HG03342 (cell line): ENCODE results near the gene MICOS13.

Experiments
- ATAC-seq: cut with Tn5 transposase; IDR thresholded peaks from one replicate; pipeline ENCODE4 v1.9.1; 2021; ENCODE audit warnings: mild to moderate bottlenecking, moderate library complexity; ENCODE audit not compliant: unreplicated experiment

MICOS13 gene

DNA sequence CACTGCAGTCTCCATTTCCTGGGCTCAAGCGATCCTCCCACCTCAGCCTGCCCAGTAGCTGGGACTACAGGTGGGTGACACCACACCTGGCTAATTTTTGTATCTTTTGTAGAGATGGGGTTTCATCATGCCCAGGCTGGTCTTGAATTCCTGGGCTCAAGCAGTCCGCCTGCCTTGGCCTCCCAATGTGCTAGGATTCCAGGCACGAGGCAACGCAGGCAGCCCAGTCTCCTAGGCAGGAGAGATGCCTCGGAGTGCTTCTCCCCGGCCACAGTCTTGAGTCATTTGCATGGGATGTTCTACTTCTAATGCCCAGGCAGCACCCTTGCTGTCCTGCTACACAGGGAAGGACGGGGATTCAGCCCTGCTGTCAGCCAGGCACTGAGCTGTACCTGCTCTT lies 8.7 kb downstream of the MICOS13 start:
- no peak for ATAC-seq

- no peak for ATAC-seq
These were observed 11.1 kb downstream of the MICOS13 start for GRCh38 chr19:5669212-5669611.

GRCh38 chr19:5667751-5668271 lies 12.5 kb downstream of the MICOS13 start:
- no peak for ATAC-seq

- no peak for ATAC-seq
These were observed 13.2 kb downstream of the MICOS13 start for GRCh38 chr19:5666921-5667610.

DNA sequence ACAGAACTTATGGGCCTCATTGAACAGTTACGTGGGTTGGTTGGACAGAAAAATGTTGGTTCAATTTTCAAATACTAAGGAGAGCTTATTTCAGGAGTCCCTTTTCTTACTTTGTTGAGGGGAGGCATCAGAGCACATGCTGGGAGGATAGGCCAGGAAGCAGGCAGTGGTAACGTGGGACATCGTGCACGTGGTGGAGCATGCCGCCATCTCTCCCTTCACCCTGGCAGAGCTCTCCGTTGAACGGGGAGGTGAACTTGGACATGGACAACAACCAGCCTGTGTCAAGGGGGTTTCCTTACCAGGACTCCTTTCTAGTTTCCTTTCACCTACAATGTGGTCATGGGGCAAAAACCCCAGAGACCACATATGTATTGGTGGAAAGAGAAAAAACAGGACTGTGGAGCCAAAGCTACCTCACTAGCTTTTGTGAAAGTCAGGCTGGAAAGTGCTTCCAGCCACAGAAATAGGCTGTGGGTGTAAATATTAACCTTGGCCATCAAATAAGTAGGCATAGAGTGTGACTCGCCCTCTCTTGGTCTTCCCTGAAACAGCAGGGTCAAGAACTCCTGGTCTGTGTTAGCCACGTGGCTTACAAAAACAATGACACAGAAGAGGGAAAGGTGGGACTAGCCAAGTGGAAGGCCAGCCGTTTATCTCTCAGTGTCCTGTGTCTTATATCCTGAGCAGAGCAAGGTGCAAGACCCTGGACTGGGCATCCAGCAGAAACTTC lies 14.4 kb downstream of the MICOS13 start:
- ATAC-seq = no peak

DNA sequence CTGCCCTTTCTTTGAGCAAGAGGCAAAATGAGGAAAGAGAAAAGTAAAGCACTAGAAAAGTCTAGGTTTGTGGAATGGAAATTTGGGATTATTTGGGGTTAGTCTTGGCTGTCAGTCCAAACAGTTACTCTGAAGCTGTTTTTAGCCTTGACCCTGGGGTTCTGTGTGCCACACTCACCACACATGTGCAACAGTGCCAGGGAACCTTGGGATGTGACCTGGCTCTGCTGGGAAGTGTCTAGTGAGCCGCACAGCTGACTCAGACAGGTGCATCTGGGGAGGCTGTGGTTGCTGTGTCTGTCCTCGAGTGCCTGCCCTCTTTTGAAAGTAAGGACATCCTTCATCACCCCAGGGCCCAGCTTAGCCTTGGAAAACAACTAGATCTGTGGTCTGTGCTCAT lies 15.8 kb downstream of the MICOS13 start:
- ATAC-seq = no peak

DNA sequence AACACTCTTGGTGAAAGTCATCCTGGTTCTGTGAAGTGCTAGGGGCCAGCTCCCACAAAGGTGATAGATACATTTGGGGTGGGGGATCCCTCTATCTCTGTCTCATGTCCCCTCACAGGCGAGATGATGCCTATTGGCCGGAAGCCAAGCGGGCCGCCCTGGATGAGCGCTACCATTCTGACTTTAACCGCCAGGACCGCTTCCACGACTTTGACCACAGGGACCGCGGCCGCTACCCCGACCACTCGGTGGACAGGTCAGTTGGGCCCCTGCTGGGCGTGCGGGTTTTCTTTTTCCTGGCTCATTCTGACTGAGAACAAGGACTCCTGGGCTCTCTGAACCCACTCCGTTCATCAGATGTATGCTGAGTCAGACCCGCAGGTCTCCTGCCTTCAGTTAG lies 16.4 kb downstream of the MICOS13 start:
- no peak for ATAC-seq

GRCh38 chr19:5661483-5661882 lies 18.8 kb downstream of the MICOS13 start:
- no peak for ATAC-seq

DNA sequence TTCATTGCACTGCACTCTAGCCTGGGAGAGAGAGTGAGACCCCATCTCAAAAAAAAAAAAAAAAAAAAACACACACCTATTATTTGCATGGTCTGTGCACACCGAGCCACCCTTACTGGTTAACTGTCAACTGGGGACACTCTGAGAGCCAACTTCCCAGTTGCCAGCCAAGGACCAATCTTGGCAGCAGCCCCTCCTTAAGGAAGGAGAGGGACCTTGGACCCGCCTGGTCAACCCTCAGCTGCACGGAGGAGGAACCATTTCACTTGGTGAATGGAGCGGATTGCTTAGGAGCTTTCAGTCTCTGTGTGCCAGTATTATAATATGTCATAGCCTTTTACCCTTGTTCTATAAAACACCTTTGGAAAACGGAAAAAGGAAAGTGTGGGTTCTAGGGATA lies 24.9 kb downstream of the MICOS13 start:
- no peak for ATAC-seq

GRCh38 chr19:5654931-5655330 lies 25.4 kb downstream of the MICOS13 start:
- ATAC-seq = no peak

DNA sequence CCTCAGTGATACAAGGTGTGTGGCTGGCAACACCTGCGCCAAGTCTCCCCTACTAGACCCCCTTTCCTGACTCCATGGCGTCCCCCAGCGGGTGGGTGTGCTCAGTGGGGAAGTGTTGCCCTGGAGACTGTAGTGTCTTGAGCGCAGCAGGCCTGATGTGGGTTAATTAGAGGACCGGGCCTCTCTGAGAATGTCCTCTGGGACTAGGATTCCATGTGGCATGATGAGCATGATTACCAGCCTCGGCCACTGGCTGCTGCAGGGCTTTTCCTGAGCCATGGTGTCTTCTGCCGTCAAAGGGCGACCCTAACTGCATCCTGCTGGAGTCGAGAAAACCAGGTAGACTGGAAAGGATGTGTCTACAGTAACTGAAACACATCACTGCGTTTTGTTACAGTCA lies 28.1 kb downstream of the MICOS13 start:
- no peak for ATAC-seq

- ATAC-seq = no peak
These were observed 29.0 kb downstream of the MICOS13 start for GRCh38 chr19:5651361-5651760.

GRCh38 chr19:5648464-5648863 lies 31.9 kb downstream of the MICOS13 start:
- ATAC-seq = no peak

- ATAC-seq = no peak
These were observed 33.6 kb downstream of the MICOS13 start for GRCh38 chr19:5646703-5647102.

DNA sequence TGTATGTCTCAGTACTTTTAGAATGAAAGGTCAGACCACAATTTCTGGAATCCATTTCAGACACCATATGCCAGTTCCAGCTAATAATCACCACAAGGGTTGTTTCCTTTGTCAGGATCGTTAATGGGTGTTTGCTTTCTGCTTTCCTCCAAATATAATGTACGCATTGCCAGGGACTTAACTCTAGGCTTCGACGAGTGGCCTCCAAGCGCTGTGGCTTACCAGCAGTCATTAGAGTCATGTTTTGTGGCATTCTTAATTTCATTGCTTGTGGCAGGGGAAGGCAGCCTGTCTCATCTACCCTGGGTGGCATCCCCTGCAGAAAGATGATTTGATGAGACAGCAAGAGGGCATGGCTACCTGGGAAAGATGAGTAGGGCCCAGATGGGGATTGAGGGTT lies 34.9 kb downstream of the MICOS13 start:
- ATAC-seq = no peak

DNA sequence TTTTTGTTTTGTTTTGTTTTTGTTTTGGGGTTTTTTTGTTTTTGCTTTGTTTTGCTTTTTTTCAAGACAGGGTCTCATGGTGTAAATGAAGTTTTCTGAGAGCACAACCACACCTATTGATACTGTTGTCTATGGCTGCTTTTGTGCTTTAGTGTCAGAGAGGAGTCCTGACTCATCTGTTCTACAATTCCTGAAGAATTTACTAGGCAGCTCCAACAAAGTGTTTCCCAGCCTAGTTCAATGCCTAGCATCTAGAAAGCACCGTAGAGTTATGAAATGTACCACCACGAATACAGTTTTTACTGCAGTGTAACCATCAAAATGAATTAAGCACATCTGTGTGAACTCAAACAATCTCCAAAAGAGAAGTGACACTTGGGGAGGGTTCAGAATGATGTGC lies 36.3 kb downstream of the MICOS13 start:
- no peak for ATAC-seq

- no peak for ATAC-seq
These were observed 37.3 kb downstream of the MICOS13 start for GRCh38 chr19:5643060-5643459.

DNA sequence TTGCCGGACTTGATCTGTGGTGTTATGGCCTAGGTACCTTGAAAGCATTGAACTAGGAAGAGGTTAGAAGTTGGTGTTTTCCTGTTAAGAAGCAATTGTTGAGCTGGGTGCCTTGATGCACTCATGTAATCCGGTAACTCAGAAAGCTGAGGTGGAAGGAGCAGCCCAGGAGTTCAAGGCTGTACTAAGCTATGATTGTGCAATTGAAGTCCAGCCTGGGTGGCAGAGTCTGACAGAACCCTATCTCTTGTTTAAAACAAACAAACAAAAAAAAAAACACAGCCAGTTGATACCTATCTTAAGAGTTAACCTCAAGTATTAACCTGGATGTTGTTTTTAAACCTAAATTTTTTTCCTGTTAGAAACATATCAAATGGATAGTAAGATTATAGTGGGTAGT lies 38.1 kb downstream of the MICOS13 start:
- ATAC-seq = no peak

DNA sequence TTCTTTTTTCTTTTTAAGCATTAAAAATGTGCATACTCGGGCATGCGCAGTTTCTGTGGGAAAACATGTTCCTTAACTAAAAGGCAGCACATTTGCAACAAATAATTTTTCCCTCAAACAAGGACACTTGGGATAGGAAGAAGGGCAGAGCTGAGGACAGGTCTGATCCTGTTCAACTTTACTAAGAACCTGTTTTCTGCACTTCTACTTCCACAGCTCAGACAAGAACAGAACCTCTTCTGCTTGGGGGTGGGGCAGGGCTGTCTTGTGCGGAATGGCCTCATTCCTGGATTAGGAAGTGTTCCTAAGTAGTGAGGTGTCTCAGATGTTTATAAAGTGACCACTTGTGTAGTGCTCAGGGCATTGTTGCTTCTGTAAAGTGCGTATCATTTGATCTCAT lies 39.1 kb downstream of the MICOS13 start:
- ATAC-seq = no peak

- ATAC-seq = no peak
These were observed 42.3 kb downstream of the MICOS13 start for GRCh38 chr19:5637971-5638370.

DNA sequence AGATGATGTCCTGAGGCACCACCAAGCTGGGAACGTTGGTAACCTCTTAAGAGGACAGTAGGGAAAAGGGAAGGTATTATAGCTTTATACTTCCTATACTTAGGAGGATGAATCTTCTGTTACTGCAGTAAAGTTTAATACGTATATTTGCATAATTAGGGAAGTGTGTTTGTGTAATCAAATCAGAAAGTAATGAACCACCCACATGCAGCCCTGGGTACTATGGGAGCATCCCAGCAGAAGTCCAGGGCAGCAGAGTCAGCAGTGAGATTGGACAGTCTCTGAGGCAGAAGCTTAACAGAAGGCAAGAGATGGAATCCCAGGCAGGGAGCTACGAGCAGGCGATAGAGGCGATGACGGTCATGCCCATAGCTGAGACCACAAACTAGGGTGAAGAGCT lies 44.9 kb downstream of the MICOS13 start:
- no peak for ATAC-seq

- no peak for ATAC-seq
These were observed 47.7 kb downstream of the MICOS13 start for GRCh38 chr19:5632657-5633056.

- no peak for ATAC-seq
These were observed 48.1 kb downstream of the MICOS13 start for GRCh38 chr19:5632241-5632612.
